Nephron progenitor cell (in vitro differentiated cells): ENCODE results near the gene TRIM44.

Source experiments
- DNase-seq: peaks from one replicate; pipeline ENCODE4 v3.0.0; 2021
- H3K27ac Mint-ChIP-seq: 2 replicates; pipeline ENCODE4 v1.8.0; 2021; ENCODE audit warnings: mild to moderate bottlenecking, moderate library complexity, mixed read lengths
- H3K27me3 Mint-ChIP-seq: 2 replicates; pipeline ENCODE4 v1.8.0; 2021; ENCODE audit warnings: mild to moderate bottlenecking, low read depth, mixed read lengths; ENCODE audit not compliant: poor library complexity
- H3K36me3 Mint-ChIP-seq: 2 replicates; pipeline ENCODE4 v1.8.0; 2021; ENCODE audit warnings: low read depth, mixed read lengths
- H3K4me1 Mint-ChIP-seq: 2 replicates; pipeline ENCODE4 v1.8.0; 2021; ENCODE audit warnings: mixed read lengths
- H3K4me3 Mint-ChIP-seq: 2 replicates; pipeline ENCODE4 v1.8.0; 2021; ENCODE audit warnings: mild to moderate bottlenecking, moderate library complexity, mixed read lengths
- H3K9me3 Mint-ChIP-seq: 2 replicates; pipeline ENCODE4 v1.8.0; 2021; ENCODE audit warnings: mild to moderate bottlenecking, moderate library complexity, mixed read lengths
- TF ChIP-seq, protein P1 (sequence below): fragments of 200-600 bp; sonication (generic); IDR thresholded peaks from 2 replicates; pipeline ENCODE4 v1.5.0; 2021; ENCODE audit warnings: antibody characterized with exemption

The TRIM44 gene

DNA sequence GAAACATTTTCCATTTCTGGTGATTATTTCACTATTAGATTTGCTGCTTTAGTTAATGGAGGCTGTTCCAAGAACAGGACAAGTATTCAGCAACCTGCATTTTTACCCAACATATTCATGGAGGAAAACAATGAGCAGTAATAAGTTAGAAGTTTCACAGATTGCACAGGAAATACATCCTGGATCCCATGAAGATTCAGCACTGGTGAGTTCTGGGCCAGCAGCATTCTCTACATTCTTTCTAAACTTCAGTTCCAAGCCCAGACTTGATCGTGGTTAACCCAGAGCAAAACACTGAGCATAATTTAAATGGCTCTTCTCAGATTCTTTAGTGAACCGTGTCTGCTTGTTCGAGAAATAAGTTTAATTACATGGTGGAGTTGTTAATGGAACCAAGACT, 40.5 kb upstream of the TRIM44 start:
- TF ChIP-seq, protein P1, sequence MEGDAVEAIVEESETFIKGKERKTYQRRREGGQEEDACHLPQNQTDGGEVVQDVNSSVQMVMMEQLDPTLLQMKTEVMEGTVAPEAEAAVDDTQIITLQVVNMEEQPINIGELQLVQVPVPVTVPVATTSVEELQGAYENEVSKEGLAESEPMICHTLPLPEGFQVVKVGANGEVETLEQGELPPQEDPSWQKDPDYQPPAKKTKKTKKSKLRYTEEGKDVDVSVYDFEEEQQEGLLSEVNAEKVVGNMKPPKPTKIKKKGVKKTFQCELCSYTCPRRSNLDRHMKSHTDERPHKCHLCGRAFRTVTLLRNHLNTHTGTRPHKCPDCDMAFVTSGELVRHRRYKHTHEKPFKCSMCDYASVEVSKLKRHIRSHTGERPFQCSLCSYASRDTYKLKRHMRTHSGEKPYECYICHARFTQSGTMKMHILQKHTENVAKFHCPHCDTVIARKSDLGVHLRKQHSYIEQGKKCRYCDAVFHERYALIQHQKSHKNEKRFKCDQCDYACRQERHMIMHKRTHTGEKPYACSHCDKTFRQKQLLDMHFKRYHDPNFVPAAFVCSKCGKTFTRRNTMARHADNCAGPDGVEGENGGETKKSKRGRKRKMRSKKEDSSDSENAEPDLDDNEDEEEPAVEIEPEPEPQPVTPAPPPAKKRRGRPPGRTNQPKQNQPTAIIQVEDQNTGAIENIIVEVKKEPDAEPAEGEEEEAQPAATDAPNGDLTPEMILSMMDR = no peak
- Mint-ChIP-seq H3K27ac (no peak overlapping the region), H3K4me1 (peaks cover 52% of the 10 kb centered on the region), H3K27me3 (peaks cover 6% of the 10 kb centered on the region), H3K36me3 (no peaks in the 10 kb centered on the region), H3K9me3 (no peaks in the 10 kb centered on the region), H3K4me3 (peak overlapping the region; percentile 87)
- no peak for DNase-seq

DNA sequence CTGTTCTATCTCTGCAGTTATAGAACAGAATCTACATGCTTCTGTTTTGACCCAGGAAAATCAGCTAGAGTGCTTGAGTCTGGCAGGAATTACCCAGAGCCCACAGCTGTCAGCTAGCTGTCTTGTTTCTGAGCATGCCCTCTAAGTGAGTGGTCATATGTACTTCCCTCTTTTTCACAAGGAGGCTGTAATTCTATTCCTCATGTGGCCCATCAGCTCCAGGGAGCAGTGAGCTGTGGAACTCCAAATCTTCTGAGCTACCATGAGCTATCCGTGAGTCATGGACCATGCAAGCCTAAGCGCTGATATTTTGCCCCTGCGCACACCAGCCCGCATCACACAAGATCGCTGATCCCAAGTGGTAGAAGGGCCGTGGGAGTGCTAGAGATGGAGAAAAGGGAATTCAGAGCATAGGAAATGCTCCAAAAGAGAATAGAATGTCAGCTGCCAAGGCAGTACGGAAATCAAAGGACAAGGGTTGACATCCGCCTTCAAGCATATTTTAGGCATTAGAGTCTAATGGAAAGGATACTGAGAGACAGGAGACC, 38.9 kb upstream of the TRIM44 start:
- H3K4me3 Mint-ChIP-seq = no peak overlapping the region
- H3K9me3 Mint-ChIP-seq = peaks cover 12% of the 10 kb centered on the region
- no peak overlapping the region for H3K27ac Mint-ChIP-seq
- peaks cover 6% of the 10 kb centered on the region for H3K27me3 Mint-ChIP-seq
- TF ChIP-seq, protein P1 = no peak
- peaks cover 44% of the 10 kb centered on the region for H3K4me1 Mint-ChIP-seq
- peaks cover 5% of the 10 kb centered on the region for H3K36me3 Mint-ChIP-seq
- no peak for DNase-seq

DNA sequence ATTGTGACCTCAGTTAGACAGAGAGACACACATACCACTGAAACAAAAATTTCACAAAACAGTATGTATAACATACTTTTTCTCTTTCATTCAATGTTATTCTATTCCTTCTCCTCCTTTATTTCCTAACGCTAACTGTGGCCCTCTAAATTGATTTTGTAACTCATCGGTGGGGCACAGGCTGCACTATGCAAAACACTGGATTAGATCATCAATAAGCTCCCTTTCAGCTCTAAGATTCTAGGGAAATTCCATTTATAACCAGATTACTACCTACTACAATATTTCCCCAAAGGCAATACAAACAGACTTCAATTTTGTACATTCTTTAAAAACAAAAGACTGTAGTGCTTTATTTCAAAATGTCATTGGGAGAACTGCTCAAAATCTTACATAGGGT, 38.3 kb upstream of the TRIM44 start:
- H3K36me3 Mint-ChIP-seq = peaks cover 5% of the 10 kb centered on the region
- no peak overlapping the region for H3K27ac Mint-ChIP-seq
- peaks cover 14% of the 10 kb centered on the region for H3K9me3 Mint-ChIP-seq
- TF ChIP-seq, protein P1 = no peak
- H3K4me1 Mint-ChIP-seq = peaks cover 44% of the 10 kb centered on the region
- peaks cover 9% of the 10 kb centered on the region for H3K27me3 Mint-ChIP-seq
- no peak for DNase-seq
- no peak overlapping the region for H3K4me3 Mint-ChIP-seq

DNA sequence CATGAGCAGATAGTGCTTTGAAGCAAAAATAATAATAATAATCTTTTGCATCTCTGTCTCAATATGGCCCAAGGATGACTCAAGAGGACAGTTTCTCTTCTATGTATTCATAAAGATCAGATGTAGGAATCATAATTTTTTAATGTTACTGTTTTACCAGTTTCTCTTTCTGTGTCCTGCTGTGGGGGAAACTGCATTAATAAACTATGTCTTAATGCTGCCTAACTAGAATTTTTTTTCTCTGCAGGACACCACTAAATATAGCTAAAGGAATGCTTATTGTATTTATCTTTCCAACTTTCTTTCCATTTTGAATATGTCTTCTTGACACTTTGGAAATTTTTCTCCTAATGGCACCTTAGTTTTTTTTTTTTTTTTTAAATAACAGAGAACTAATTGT, 37.8 kb upstream of the TRIM44 start:
- H3K4me1 Mint-ChIP-seq = peaks cover 44% of the 10 kb centered on the region
- no peak overlapping the region for H3K4me3 Mint-ChIP-seq
- peaks cover 5% of the 10 kb centered on the region for H3K36me3 Mint-ChIP-seq
- no peak overlapping the region for H3K27ac Mint-ChIP-seq
- H3K27me3 Mint-ChIP-seq = peaks cover 13% of the 10 kb centered on the region
- H3K9me3 Mint-ChIP-seq = peaks cover 14% of the 10 kb centered on the region
- no peak for DNase-seq
- TF ChIP-seq, protein P1 = no peak

DNA sequence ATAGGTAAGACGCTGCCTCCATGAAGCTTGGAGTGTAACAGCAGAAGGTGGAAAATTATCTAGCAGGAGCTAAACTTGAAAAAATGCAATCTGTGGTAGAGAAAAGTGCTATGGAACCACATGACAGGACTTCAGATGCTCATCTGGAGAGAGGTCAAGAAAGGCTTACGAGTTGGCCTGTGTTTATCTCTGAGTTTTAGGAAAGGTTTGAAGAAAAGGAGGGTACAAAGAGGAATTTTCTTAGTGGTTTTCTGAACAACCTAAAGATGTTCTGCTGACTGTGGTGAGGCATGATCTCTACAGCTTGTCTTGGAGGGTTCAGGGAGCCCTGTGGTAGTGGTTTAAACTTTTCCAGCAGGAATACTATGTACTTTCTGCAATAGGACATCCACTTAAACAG, 36.1 kb upstream of the TRIM44 start:
- peaks cover 19% of the 10 kb centered on the region for H3K27me3 Mint-ChIP-seq
- peaks cover 33% of the 10 kb centered on the region for H3K4me1 Mint-ChIP-seq
- peaks cover 5% of the 10 kb centered on the region for H3K36me3 Mint-ChIP-seq
- H3K4me3 Mint-ChIP-seq = no peak overlapping the region
- no peak for DNase-seq
- H3K27ac Mint-ChIP-seq = peak overlapping the region; percentile 3
- TF ChIP-seq, protein P1 = no peak
- peaks cover 14% of the 10 kb centered on the region for H3K9me3 Mint-ChIP-seq

DNA sequence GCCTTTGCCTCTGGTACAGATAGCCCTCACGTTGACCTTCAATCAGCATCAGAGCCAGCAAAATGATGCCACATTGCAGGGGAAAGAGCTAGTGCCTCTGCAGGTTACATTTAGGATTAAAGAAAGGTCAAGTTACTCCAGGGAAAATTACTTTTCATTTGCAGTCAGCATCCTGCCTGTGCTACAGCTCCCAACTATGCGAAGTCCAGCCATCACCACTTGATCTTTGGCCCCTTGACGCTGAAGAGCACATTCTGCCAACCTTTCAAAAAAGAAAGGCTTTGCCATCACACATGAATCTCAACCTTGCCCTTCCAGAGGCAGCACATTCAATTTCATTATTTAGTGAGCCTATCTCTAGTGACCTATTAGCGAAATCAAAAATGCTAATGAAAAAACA, 33.1 kb upstream of the TRIM44 start:
- Mint-ChIP-seq H3K4me1 (peaks cover 16% of the 10 kb centered on the region), H3K9me3 (peaks cover 14% of the 10 kb centered on the region), H3K4me3 (no peak overlapping the region), H3K27me3 (peaks cover 23% of the 10 kb centered on the region), H3K27ac (no peak overlapping the region), H3K36me3 (peaks cover 5% of the 10 kb centered on the region)
- DNase-seq = no peak
- TF ChIP-seq, protein P1 = no peak
